HG03432 (cell line): ENCODE measurements around the gene UTP25.

Source experiments
- ATAC-seq: cut with Tn5 transposase; IDR thresholded peaks from one replicate; pipeline ENCODE4 v1.9.1; 2021; ENCODE audit warnings: mild to moderate bottlenecking, moderate library complexity; ENCODE audit not compliant: unreplicated experiment

UTP25 gene

DNA sequence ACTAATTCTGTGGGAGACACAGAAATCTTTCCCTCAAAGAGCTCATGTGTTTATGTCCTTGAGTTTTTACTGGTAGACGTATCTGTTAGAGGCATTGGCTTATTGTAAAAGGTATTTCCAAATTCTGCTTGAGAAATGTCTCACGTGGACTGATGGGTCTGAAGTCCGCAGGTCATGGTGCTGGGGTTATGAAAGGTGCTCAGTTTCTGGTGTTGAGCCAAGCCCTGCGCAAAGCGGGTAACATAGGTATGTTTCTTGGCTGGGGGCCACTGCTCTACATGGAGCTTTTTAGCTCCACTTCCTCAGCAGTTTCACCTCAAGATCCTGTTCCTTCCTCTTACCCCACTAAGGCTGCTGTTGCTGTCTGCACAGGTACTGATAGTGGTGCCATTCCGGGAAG lies 10.8 kb downstream of the UTP25 start:
- no peak for ATAC-seq

DNA sequence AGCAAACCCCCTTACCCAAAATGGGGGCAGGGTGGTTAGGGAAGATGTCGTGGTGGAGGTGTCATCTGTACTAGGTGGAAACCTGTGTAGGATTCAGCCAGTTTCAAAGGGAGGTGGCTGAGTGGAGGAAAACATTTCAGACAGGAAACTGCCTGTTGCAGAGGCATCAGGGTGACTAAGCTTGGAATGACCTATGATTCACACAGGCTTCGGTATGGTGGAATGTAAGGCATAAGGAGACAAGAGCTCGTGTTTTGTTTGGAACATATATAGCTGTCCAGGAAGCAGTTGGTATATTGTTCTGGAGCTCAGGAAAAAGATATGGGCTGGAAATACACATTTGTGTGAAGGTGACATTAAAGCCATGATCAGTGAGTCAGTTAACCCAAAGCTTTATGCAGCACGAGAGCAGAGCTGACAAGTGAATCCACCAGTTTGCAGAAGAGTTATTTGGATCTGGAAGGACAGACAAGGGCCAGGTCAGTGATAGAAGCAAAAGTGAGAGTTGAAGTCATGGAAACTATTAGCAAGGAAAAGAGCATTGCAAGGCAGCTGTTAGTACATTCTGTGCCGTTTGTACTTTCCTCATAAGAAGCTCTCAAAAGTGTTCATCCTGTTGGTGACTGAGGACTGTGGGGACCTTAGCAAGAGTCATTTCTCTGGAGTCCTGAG lies 12.2 kb downstream of the UTP25 start:
- ATAC-seq = no peak

DNA sequence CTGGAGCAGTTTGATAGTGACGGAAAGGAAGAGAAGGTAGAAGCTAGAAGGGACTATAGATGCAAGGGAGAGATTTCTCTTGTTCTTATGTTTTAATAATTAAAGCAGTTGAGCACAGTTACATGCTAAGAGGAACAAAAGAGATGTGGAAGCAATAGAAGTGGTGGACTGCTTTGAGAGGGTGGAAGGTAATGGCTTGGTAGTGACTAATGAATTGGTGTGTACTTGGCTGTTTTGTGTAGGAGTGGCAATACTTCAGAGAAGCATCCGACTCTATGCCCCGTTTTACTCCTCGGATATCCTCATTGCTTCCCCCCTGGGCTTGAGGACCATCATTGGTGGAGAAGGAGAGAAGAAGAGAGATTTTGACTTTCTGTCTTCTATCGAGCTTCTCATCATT lies 12.8 kb downstream of the UTP25 start:
- no peak for ATAC-seq

DNA sequence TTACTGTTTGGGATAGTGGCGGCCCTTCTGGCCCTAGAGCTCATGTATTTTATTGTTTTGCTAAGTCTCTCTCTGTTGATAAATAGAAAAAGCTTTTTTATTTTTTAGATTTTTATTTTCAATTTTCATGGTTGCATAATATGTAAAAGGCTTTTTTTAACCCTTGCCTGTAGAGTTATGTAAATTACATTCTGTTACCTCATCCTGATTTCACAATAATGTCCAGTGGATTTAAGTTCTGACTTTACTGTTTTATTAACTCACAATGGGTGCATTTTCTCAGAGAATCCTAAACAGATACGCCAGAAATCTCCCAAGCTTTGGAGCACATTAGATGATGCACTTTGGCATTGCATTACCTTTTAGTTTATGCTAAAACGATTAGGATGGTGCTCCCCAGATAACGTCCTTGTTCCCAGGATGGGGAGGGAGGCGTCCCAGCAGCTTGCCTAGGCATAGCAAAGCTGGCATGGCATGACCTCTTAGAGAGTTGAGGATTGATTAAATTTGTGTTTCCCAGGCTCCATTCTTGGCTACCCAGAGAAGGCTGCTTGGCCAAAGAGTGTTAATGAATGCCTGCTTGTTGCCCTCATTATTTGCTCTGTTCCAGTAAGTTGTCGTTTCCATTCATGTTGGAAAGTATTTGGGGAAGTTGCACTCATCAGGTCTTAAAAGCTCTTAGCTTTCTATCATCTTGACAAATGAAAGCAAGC lies 17.1 kb downstream of the UTP25 start:
- no peak for ATAC-seq

DNA sequence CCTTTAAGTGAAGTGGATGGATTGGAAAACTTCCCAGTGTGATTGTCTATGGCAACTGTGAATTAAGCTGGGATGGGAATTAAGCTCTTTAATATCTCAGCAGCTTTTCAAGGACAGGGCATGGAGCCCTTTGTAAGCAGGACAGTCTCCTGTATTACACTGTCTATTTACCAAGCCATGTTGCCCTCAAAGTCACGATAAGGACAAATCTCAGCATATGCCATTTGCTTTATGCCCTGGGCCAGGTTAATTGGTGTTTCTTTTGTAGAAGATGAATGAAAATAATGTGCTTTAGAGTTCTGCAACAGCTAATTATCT lies 17.6 kb downstream of the UTP25 start:
- ATAC-seq = no peak

DNA sequence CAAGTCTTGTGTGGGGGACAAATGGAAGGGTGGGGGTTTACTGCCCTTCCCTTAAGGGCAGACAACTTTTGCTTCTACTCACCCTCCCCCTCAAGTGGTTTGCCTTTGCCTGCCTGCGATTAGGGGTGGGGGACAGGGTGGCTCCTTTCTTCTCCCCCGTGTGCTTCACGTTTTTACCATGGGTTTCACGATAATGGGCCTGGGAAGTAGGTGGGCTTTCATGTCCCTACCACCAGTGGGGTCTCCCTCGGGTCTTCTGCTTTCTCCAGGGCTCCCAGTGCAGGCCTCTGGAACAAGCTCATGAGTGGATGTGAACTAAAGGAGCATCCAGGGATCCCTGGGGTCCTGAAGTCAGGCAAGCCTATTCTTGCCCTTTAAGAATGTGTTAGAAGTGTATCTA lies 21.6 kb downstream of the UTP25 start:
- ATAC-seq = no peak

DNA sequence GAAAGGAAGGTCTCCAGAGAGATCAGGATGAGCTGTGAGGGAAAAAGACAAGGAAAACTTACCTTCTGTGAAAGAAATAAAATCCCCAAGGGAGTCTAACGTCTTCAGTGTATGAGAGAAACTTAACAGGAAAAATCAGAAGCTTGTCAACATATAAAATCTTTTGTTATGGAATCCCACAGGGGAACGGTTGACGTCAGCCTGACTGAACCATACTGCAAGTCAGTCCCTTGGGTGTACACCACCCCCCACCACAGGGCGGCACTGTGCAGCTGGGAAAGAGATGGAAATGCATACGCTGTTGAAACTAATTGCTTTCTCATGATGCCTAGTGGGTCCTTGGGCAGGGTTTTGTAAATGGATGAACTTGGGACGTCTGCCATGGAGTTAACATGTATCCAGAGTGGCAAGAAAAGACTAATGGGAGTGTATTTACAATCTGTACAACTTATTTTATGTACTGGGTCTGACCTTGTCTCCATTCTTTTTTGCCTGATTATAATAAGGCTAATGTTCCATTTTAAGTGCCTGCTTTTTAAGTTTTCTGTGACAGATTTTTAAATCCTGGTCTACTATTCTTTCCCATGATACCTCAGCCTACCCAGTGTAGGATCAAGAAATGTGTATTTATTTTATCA lies 22.7 kb downstream of the UTP25 start:
- ATAC-seq = peak; percentile 50

DNA sequence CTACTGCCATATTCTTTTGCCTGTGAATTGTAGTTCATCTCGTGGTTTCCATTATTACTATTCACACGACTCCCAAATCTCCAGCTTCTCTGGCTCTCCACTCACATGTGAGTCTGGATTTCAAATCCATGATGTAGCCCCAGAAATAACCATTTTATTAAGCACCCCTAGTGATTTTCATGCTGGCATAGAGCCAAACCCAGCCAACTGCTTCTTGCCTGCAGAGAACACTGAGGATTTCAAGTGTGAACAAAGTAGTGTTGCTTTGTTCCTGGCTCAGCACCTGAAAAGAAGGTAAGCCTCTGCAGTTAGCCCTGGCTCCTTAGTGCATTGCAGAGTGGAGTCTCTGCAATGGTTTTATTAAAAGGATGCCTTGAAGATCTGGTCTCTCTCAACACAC lies 25.9 kb downstream of the UTP25 start:
- ATAC-seq = no peak

DNA sequence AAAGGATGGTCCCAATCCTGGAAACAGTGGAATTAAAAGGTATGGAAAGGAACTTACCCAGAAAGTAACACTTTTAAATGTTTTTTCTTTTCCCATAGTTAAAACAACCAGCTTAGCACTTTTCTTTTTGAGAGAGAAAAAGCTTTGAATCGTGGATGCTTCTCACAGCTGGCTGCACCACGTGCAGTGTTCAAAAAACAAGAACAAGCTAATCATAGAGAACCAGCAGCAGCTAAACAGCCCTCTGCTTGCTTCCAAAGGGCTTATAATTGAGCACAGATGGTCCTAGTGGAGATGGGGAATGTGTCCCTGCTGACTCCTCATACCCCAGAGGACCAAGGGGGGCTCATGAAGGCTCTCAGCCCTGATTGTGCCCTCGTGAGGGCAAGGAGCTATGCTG lies 26.4 kb downstream of the UTP25 start:
- no peak for ATAC-seq

DNA sequence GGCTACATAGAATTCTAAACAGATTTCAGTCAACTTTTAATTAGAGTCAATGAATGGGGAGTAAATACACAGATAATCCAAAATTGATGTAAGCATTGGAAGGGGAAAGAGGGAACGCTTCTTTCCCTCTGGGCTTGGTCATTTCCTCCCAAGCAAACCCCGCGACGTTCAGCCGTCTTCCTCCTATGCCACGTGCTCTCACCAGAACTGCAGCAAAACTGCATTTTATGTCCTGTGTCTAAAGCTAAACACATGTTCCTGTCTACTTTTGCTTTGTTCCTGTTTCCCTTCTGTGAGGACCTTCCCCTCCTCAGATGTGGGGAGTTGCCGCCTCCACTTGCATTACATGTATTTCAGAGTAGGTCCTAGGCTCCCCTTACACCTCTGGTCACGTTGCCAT lies 27.2 kb downstream of the UTP25 start:
- ATAC-seq = no peak

DNA sequence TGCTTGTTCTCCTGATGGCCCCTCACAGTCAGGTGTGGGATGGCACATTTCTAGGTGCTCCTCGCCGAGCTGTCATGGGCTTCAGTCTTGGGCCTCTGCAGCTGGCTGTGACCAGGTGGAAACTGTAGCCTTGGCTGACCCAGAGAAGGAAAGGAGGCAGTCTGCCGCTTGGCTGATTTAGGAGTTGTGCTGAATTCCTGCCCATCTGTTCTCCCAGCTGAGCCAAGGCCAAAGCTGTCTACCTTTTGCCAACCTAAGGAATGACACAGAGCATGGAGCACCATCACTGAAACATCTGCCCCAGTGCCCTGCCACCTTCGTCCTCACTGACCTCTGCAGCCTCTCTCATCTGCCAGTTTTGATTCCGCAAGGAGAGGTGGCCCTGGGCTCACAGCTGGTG lies 27.9 kb downstream of the UTP25 start:
- ATAC-seq = no peak

DNA sequence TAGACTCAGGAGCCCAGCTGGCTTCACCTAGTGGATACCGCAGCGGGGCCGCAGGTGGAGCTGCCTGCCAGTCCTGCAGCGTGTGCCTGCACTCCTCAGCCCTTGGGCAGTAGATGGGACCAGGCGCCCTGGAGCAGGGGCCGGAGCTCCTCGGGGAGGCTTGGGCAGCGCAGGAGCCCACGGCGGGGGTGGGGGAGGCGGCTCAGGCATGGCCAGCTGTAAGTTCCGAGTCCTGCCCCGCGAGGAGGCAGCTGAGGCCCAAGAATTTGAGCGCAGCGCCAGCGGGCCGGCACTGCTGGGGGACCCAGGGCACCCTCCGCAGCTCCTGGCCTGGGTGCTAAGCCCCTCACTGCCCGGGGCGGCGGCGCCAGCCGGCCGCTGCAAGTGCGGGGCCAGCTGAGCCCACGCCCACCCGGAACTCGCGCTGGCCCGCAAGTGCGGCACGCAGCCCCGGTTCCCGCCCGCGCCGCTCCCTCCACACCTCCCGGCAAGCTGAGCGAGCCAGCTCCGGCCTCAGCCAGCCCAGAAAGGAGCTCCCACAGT lies 30.9 kb downstream of the UTP25 start:
- no peak for ATAC-seq

DNA sequence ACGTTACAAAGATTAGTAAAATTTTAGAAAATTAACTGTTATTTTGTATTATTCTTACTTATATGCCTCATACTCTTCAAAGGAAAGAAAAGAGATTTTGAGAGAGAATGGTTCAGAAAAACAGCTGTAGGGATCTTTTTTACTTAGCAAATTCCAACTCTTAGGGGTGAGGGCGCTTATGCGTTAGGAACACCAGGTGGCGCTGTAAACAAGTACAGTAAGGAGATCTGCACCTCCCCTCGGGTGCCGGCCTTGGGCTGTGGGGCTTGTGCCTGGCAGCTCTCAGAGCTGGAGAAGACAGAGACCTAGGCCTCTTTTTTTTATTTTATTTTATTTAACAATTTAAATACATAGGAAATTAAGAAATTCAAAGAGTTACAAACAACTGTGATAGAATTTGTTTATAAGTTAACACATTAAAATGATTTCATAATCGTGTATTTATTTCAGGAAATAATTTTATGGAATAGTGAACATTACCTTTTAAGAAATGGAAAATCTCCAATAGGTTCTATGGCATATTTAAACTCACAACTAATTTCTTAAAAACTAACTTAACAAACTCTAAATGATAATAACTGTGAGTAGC lies 32.6 kb downstream of the UTP25 start:
- peak; percentile 91 for ATAC-seq

DNA sequence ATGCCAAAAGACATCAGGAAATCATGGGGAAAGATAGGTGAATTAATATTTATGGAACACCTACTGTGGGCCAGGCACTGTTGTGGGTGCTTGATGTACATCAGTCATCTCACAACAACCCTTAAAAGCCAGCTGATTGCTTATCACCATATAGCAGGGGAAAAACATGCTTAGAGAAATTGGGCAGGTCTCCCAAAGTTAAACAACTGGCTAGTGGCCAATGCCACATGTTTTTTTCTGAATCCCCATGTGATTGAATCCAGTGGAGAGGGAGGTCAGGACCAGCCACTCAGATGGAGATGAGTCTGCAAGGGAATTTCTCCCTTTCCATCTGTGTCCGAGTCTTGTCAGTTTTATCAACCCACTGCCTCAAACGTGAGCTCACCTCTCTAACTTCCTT lies 33.5 kb downstream of the UTP25 start:
- ATAC-seq = no peak

DNA sequence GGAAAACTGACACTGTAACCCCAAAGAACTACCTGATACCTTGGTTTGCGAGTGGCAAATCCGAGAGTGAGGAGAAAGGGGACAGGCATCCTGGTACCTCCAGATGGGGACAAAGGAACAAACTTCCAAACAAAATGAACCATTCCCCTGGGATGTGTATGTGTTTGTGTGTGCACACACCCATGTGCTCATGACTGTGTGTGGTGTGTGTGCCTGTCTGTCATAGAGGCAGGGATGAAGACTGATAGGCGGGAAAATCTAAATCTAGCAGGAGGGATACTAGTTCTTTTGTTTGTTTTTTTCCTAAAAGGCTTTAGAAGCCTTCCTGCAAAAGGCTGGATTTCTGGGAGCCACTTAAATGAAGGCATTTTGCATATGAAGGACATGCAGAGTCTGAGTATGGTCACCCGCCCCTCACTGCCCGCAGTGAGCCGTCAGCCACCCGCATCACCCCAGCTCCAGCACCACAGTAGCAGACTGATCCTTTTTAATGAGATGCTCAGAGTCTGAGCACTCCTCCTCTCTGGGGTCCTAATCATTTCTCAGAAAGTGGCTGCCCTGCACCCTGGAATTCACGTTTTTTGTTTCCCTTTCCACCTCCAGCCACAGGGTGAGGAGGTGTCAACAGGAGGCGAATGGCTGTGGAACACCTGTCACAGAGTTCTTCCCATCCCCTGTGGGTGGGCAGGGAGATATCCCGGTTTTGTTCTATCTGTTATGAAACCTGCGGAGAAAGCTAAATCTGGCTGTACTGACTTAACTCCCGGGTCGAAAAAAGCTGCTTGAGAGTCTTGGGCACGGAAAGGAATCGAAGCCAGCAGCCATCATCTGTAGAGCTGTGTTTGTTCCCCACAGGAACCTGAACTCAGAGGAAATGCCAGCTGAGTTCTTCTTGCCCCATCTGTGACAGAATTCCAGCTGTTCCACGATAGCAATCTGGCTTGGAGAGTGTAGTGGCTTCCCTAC lies 34.9 kb downstream of the UTP25 start:
- ATAC-seq = no peak

DNA sequence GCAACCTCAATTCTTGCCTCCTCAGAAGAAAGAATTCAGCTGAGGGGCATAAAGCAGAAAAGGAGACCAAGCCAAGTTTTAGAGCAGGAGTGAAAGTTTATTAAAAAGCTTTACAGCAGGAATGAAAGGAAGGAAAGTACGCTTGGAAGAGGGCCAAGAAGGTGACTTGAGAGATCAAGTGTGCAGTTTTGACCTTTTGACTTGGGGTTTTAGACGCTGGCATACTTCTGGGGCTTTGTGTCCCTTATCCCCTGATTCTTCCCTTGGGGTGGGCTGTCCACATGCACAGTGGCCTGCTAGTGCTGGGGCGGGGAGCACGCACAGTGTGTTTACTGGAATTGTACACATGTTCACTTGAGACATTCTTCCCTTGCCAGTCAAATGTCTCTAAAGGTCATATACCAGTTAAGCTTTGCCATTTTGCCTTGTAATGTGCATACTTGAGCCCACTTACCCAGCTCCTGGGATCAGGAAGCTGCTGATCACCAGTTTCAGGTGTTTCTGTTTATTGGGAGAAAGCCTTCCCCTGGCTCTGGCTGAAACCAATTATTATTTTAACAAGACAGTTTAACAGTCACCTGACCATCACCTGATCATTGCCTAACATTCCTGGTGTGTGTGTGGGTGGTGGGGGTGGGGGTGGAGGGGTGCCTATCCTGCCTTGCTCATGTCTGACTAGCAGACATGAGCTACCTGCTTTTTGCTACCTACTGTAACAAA lies 36.2 kb downstream of the UTP25 start:
- no peak for ATAC-seq

DNA sequence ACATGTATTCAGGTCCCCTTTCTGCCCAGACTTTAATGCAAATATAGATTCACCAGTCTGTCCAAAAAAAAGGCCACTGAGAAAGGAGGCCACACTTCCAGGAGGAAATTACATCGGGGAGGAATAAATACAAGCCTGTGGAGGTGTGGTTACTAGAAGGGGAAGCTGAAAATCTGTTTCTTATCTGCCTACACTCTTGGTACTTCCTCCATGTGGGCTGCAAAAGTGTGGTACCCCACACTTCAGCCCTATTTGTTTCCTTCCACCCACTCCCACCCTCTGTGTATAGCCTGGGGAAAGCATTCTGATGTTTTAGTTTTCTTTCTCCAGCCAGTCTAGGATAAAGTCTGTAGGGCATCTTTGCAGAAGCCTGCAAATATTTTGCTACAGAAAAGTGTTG lies 38.4 kb downstream of the UTP25 start:
- no peak for ATAC-seq

DNA sequence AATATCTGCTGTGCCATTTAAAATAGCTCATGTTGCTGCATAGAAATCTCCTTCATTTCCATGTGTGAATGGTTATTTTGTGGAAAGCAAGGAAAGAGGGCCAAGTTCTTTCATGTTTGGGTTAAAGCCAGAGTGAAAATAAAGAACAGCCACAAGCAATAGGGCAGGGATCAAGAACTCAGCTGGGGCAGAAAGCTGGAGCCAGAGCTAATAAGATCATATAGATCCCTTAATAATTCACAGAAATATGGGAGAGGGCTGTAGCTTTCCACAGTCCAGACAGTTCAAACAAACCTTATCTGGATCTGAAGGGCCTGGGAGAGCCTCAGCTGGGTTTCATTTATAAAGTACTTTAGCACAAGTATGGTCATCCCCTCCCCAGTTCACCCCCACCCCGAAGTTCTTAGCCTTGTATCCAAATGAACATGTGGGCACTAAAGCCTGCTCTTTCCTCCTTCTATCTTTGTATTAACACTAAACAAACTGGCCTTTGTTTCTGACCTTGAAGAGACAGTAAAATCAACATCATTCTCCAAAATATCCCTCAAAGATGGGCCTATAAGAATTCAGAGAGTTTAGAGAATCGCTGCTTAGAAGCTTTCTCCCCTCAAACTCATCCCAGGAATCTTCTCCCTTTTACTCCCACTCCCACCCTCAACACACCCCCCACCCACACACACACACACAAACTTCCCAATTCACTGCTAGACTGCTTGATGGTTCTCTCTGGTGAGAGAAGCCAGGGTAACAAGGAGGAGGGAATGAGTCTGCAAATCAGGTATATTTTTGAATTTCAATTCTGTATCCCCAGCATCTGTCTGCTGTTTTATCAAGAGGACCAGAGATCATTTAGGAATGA lies 41.7 kb downstream of the UTP25 start:
- ATAC-seq = no peak

DNA sequence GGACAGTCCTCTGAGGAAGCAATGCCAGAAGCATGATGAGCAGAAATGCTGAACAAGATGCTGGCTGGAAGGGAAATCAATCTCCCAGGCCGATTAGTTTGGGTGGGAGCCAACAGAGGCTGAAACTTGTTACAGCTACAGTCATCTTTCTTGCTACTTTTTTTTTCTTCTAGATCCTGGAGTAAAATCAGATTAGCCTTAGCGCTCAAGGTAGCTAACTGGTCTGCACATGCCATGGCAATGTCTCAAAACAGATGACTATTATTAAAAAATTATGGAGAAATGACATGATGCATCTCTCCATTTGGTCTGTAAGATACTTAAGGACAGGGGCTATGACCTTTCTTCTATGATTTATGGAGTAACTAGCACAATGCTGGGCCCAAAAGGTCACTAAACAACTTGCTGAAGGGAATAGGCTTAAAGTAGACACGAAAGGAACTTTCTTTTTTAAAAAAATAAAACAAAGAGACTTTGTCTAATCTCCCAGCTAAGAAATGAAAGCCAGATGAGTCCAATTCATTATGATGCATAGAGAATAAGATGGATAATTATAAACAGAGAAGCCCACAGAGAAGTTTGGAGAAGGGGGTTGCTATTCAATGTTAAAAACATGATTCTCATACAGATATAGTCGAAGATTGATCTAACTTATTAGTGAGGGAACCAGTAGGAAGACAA lies 42.5 kb downstream of the UTP25 start:
- ATAC-seq = no peak
